ENCODE results near the gene MUSTN1.

Gene MUSTN1

DNA sequence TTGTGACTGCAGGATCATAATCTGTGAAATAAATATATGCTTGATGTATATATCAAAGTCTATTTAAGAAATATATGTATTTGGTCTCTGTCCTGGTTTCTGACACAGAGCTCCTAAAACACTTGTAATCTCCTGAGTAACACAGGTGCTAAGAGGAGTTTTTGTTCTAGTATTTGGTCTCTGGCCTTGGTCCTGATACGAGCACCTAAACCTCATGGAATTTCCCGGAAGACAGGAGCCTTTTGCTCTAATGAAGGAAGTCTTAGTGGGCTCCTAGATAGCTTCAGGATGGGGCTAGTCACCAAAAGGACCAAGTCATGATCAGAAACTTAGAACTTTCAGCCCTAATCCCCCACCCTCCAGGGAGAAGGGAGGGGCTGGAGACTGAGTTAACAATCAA lies 19.2 kb upstream of the MUSTN1 start:
- no peak overlapping the region for H3K4me3 ChIP-seq (ENCODE audit: low read length)
- no peaks in the 10 kb centered on the region for H3K9me3 ChIP-seq (ENCODE audit: insufficient read depth, low read depth, low read length)
- 76% methylated on average over 2 of the region's 2 CpGs for WGBS
- no peak overlapping the region for H3K27ac ChIP-seq (ENCODE audit: low read depth, low read length)
- H3K27me3 ChIP-seq (ENCODE audit: insufficient read depth, low read length): no peaks in the 10 kb centered on the region
- H3K9ac ChIP-seq (ENCODE audit: low read depth, low read length): no peak overlapping the region
- peaks cover 16% of the 10 kb centered on the region for H3K36me3 ChIP-seq (ENCODE audit: insufficient read depth, low read length)
- H3K4me1 ChIP-seq (ENCODE audit: insufficient read depth, low read length): no peaks in the 10 kb centered on the region

GRCh38 chr3:52852419-52852818 lies 17.6 kb upstream of the MUSTN1 start:
- WGBS: 95% methylated on average over 2 of the region's 2 CpGs
- no peak overlapping the region; the same call in 1 of the 2 replicates for H3K9ac ChIP-seq (ENCODE audit: low read depth, low read length)

DNA sequence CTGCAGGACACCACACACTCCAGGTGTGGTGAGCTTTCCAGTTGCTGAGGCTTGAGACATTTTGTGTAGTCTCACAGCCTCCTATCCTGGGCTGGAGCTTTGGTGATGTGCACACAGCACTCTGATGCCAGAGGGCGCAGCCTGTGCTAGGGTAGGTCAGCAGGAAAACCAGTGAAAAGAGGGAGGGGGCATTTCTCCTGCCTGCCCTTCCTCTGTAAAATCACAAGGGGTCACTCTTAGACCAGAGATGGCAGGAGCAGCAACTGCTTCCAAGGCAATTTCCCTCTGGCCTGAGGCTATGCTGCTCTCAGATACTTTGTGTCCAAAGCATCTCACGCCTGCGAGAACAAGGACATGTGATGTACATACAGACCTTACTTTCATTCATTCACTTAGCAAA lies 16.5 kb upstream of the MUSTN1 start:
- Histone ChIP-seq H3K9me3 (ENCODE audit: insufficient read depth, low read depth, low read length) (no peaks in the 10 kb centered on the region), H3K27me3 (ENCODE audit: insufficient read depth, low read length) (no peaks in the 10 kb centered on the region), H3K4me1 (ENCODE audit: insufficient read depth, low read length) (no peaks in the 10 kb centered on the region), H3K27ac (ENCODE audit: low read depth, low read length) (no peak overlapping the region), H3K36me3 (ENCODE audit: insufficient read depth, low read length) (peaks cover 34% of the 10 kb centered on the region), H3K9ac (ENCODE audit: low read depth, low read length) (no peak overlapping the region), H3K4me3 (ENCODE audit: low read length) (no peak overlapping the region)
- 74% methylated on average over 3 of the region's 3 CpGs for WGBS

More at GRCh38 chr3:52852419-52852818, 17.6 kb upstream of the MUSTN1 start:
- Histone ChIP-seq H3K27me3 (ENCODE audit: insufficient read depth, low read length) (no peaks in the 10 kb centered on the region), H3K4me3 (ENCODE audit: low read length) (no peak overlapping the region), H3K36me3 (ENCODE audit: insufficient read depth, low read length) (peaks cover 31% of the 10 kb centered on the region), H3K27ac (ENCODE audit: low read depth, low read length) (no peak overlapping the region), H3K9me3 (ENCODE audit: insufficient read depth, low read depth, low read length) (no peaks in the 10 kb centered on the region), H3K4me1 (ENCODE audit: insufficient read depth, low read length) (no peaks in the 10 kb centered on the region)

DNA sequence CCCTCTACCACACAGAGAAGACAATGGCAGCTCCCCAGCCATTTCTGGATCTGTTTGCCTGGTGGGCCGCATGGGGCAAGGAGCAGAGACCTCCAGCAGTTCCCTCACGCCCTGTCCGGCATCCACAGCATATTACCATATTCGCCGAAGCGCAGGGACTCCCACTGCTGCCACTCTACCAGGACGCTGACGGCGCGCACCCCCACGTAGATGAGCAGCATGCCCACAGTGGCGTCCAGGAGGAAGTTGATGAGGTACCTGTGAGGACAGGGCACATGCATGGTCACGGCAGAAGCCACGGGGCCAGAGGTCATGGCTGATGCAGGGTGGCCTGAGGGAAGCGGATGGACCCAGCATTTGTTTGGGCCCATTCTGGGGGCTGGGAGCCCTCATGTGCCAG lies 14.8 kb upstream of the MUSTN1 start:
- no peaks in the 10 kb centered on the region for H3K27me3 ChIP-seq (ENCODE audit: insufficient read depth, low read length)
- H3K4me3 ChIP-seq (ENCODE audit: low read length): no peak overlapping the region
- H3K9ac ChIP-seq (ENCODE audit: low read depth, low read length): no peak overlapping the region
- H3K36me3 ChIP-seq (ENCODE audit: insufficient read depth, low read length): peaks cover 34% of the 10 kb centered on the region
- H3K9me3 ChIP-seq (ENCODE audit: insufficient read depth, low read depth, low read length): no peaks in the 10 kb centered on the region
- H3K27ac ChIP-seq (ENCODE audit: low read depth, low read length): no peak overlapping the region
- 96% methylated on average over 15 of the region's 15 CpGs for WGBS
- H3K4me1 ChIP-seq (ENCODE audit: insufficient read depth, low read length): no peaks in the 10 kb centered on the region

DNA sequence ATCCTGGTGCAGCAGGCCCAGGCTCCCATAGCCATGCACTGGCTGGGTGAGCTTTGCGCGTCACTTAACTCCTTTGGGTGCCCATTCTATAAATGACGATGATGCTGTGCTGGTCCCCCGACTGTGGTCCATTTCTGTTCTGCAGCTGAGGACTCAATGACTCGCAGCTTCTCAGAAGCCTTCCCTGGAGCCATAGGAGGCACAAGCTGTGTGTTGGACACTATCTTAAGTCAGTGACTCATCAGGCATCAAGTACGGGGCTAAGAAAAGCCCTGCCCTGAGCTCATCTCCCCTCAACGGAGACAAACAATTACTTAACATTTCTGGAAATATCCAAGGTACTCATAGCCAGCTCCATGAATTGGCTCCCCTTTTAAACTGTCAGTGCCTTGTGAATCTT lies 13.8 kb upstream of the MUSTN1 start:
- H3K9me3 ChIP-seq (ENCODE audit: insufficient read depth, low read depth, low read length): no peaks in the 10 kb centered on the region
- H3K36me3 ChIP-seq (ENCODE audit: insufficient read depth, low read length): peaks cover 37% of the 10 kb centered on the region
- H3K27ac ChIP-seq (ENCODE audit: low read depth, low read length): no peak overlapping the region
- H3K9ac ChIP-seq (ENCODE audit: low read depth, low read length): no peak overlapping the region
- 79% methylated on average over 7 of the region's 7 CpGs for WGBS
- no peaks in the 10 kb centered on the region for H3K4me1 ChIP-seq (ENCODE audit: insufficient read depth, low read length)
- no peaks in the 10 kb centered on the region for H3K27me3 ChIP-seq (ENCODE audit: insufficient read depth, low read length)
- H3K4me3 ChIP-seq (ENCODE audit: low read length): no peak overlapping the region

- Histone ChIP-seq H3K4me1 (ENCODE audit: insufficient read depth, low read length) (no peaks in the 10 kb centered on the region), H3K27ac (ENCODE audit: low read depth, low read length) (no peak overlapping the region), H3K9me3 (ENCODE audit: insufficient read depth, low read depth, low read length) (no peaks in the 10 kb centered on the region), H3K4me3 (ENCODE audit: low read length) (no peak overlapping the region), H3K36me3 (ENCODE audit: insufficient read depth, low read length) (peaks cover 37% of the 10 kb centered on the region), H3K27me3 (ENCODE audit: insufficient read depth, low read length) (no peaks in the 10 kb centered on the region), H3K9ac (ENCODE audit: low read depth, low read length) (no peak overlapping the region)
- 92% methylated on average over 7 of the region's 7 CpGs for WGBS
These were observed 12.9 kb upstream of the MUSTN1 start for GRCh38 chr3:52847726-52848125.

DNA sequence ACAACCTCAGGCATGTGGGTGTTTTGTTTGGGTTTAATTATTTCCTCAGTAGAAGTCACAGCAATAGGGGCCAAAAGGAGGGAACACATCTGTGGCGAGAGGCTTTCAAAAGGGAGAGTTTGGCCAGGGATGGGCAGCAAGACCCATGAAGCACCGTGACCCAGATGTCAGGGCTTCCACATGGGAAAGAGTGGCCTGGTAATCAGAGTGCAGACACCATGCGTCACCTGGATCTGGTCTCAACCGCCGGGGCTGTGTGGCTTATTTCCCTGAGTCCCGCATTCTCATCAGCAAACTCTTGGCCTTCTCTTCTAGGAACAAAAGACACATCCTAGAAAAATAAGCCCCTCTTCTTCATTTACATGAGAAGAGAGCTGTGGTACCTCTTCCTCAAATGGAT lies 12.4 kb upstream of the MUSTN1 start:
- no peaks in the 10 kb centered on the region for H3K27me3 ChIP-seq (ENCODE audit: insufficient read depth, low read length)
- H3K9ac ChIP-seq (ENCODE audit: low read depth, low read length): no peak overlapping the region
- H3K27ac ChIP-seq (ENCODE audit: low read depth, low read length): no peak overlapping the region
- no peak overlapping the region for H3K4me3 ChIP-seq (ENCODE audit: low read length)
- H3K4me1 ChIP-seq (ENCODE audit: insufficient read depth, low read length): no peaks in the 10 kb centered on the region
- WGBS: 89% methylated on average over 6 of the region's 6 CpGs
- H3K36me3 ChIP-seq (ENCODE audit: insufficient read depth, low read length): peaks cover 40% of the 10 kb centered on the region
- no peaks in the 10 kb centered on the region for H3K9me3 ChIP-seq (ENCODE audit: insufficient read depth, low read depth, low read length)

- no peaks in the 10 kb centered on the region for H3K9me3 ChIP-seq (ENCODE audit: insufficient read depth, low read depth, low read length)
- H3K4me3 ChIP-seq (ENCODE audit: low read length): no peak overlapping the region
- no peaks in the 10 kb centered on the region; the same call in 1 of the 2 replicates for H3K4me1 ChIP-seq (ENCODE audit: insufficient read depth, low read length)
- H3K27me3 ChIP-seq (ENCODE audit: insufficient read depth, low read length): no peaks in the 10 kb centered on the region
- peaks cover 37% of the 10 kb centered on the region for H3K36me3 ChIP-seq (ENCODE audit: insufficient read depth, low read length)
- H3K9ac ChIP-seq (ENCODE audit: low read depth, low read length): no peak overlapping the region
- no peak overlapping the region for H3K27ac ChIP-seq (ENCODE audit: low read depth, low read length)
- WGBS: 90% methylated on average over 15 of the region's 15 CpGs
These were observed 11.7 kb upstream of the MUSTN1 start for GRCh38 chr3:52846432-52846965.

DNA sequence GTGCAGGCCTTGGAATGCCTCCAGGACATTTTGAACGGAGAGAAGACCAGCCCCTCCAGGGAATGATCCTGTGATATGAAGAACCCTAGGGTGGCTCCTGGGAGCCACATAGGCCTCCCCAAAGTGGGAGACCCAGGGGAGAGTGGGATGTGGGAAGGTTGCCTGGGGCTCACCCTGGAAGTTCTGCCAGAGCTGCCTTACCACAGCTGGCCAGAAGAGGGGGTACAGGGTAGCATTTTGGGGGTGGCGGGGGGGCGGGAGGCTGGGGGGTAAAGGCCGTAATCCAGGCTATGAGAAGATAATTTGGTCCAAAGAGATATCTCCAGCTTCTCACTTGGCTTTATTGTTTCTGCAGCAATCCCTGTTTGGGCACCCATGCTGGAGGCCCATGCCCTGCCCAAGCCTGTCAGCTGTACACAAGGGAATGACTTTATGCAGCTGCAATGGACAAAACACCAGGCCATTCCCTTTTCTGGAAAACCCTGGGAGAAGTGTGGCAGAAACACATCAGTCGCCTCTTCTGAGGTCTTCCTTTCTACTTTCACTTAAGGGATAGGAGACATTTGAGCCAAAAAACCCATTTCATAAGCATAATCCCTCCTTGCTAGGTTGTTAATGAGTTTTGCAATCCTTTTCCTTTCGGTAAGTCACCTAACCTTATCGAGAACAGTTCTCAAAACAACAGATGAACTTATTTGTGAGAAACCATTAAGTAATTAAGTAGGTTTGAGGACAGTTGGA lies 11.0 kb upstream of the MUSTN1 start:
- peaks cover 37% of the 10 kb centered on the region for H3K36me3 ChIP-seq (ENCODE audit: insufficient read depth, low read length)
- no peaks in the 10 kb centered on the region for H3K27me3 ChIP-seq (ENCODE audit: insufficient read depth, low read length)
- no peak overlapping the region for H3K4me3 ChIP-seq (ENCODE audit: low read length)
- no peaks in the 10 kb centered on the region; the same call in 1 of the 2 replicates for H3K4me1 ChIP-seq (ENCODE audit: insufficient read depth, low read length)
- H3K9me3 ChIP-seq (ENCODE audit: insufficient read depth, low read depth, low read length): no peaks in the 10 kb centered on the region
- H3K27ac ChIP-seq (ENCODE audit: low read depth, low read length): no peak overlapping the region
- 92% methylated on average over 7 of the region's 7 CpGs for WGBS
- no peak overlapping the region for H3K9ac ChIP-seq (ENCODE audit: low read depth, low read length)

DNA sequence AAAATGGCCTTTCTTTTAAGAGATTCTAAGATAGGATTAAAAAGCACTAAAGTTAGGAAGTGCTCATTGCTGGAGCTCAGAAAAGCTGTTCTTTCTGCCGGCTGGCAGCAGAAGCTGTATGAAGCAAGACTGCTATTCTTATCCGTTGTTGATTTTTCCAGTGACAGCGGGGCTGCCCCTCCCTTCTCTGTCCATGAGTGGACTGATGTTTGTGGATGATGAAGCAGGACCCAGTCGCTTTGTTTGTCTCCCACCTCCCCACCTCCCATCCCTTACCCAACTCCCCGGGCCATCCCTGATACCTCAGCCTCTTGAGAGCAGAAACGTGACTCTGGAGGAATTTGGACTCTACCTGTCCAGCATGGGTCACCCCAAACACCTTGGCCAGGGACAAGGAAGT lies 10.3 kb upstream of the MUSTN1 start:
- no peaks in the 10 kb centered on the region; the same call in 1 of the 2 replicates for H3K4me1 ChIP-seq (ENCODE audit: insufficient read depth, low read length)
- no peaks in the 10 kb centered on the region for H3K27me3 ChIP-seq (ENCODE audit: insufficient read depth, low read length)
- H3K9me3 ChIP-seq (ENCODE audit: insufficient read depth, low read depth, low read length): no peaks in the 10 kb centered on the region
- no peak overlapping the region for H3K27ac ChIP-seq (ENCODE audit: low read depth, low read length)
- WGBS: 73% methylated on average over 5 of the region's 6 CpGs
- H3K9ac ChIP-seq (ENCODE audit: low read depth, low read length): no peak overlapping the region
- H3K36me3 ChIP-seq (ENCODE audit: insufficient read depth, low read length): peaks cover 37% of the 10 kb centered on the region
- no peak overlapping the region for H3K4me3 ChIP-seq (ENCODE audit: low read length)

- no peaks in the 10 kb centered on the region for H3K9me3 ChIP-seq (ENCODE audit: insufficient read depth, low read depth, low read length)
- 95% methylated on average over 18 of the region's 18 CpGs for whole genome bisulfite sequencing
- no peak overlapping the region for H3K9ac ChIP-seq (ENCODE audit: low read depth, low read length)
- H3K27ac ChIP-seq (ENCODE audit: low read depth, low read length): no peak overlapping the region
- H3K4me3 ChIP-seq (ENCODE audit: low read length): no peak overlapping the region
- H3K36me3 ChIP-seq (ENCODE audit: insufficient read depth, low read length): peaks cover 32% of the 10 kb centered on the region
- no peaks in the 10 kb centered on the region; the same call in 1 of the 2 replicates for H3K4me1 ChIP-seq (ENCODE audit: insufficient read depth, low read length)
- no peaks in the 10 kb centered on the region for H3K27me3 ChIP-seq (ENCODE audit: insufficient read depth, low read length)
These were observed 9.6 kb upstream of the MUSTN1 start for GRCh38 chr3:52844290-52844975.

Data from HUES64 (cell line).